DOHH2 (cell line): Measurements from ENCODE around the gene TNS1.
"Not testable (repeated sequence)": the region's sequence is repeated elsewhere in the genome, so short reads cannot be mapped to it uniquely, and the experiment has no call there.

Experiments
- CTCF ChIP-seq: fragments of 200-600 bp; sonication (generic); IDR thresholded peaks from one replicate; pipeline ENCODE4 v1.5.1; 2014; ENCODE audit warnings: antibody characterized with exemption, mild to moderate bottlenecking, low read depth, low read length; ENCODE audit not compliant: poor library complexity, severe bottlenecking
- EZH2phosphoT487 ChIP-seq: fragments of 200-600 bp; sonication (generic); IDR thresholded peaks from 2 replicates; pipeline ENCODE4 v1.6.1; 2017; ENCODE audit warnings: borderline replicate concordance, mild to moderate bottlenecking, antibody characterized with exemption, low read length, moderate library complexity, mixed read lengths

GRCh38 chr2:217808967-217809366, 193.8 kb downstream of the TNS1 start:
- TF ChIP-seq CTCF, EZH2phosphoT487: not testable (repeated sequence)
